Suprapubic skin (tissue), 4 donors: ENCODE measurements around the gene CSTA. TPM values are rescaled to one million over a fixed set of nuclear protein-coding genes. Genes with fewer than 3 reads are reported as not detected.

Experiments used
- DNase-seq, 2 donors: peaks; one replicate each; pipeline ENCODE4 v3.0.0-alpha.2; 2019; ENCODE audit warnings: low spot score in 2 of 2
- H3K27ac ChIP-seq: fragments of 200-600 bp; sonication (generic); one replicate; pipeline ENCODE4 v1.5.1; 2019
- H3K27me3 ChIP-seq: fragments of 200-600 bp; sonication (generic); one replicate; pipeline ENCODE4 v1.5.1; 2019
- H3K36me3 ChIP-seq: fragments of 200-600 bp; sonication (generic); one replicate; pipeline ENCODE4 v1.5.1; 2019
- H3K4me1 ChIP-seq: fragments of 200-600 bp; sonication (generic); one replicate; pipeline ENCODE4 v1.5.1; 2019
- H3K4me3 ChIP-seq: fragments of 200-600 bp; sonication (generic); one replicate; pipeline ENCODE4 v1.5.1; 2019; ENCODE audit warnings: mild to moderate bottlenecking
- H3K9me3 ChIP-seq: fragments of 200-600 bp; sonication (generic); one replicate; pipeline ENCODE4 v1.5.1; 2019
- EP300 ChIP-seq: sonication (generic); formaldehyde crosslinking; IDR thresholded peaks from one replicate; pipeline ENCODE4 v1.6.1; 2017; ENCODE audit warnings: antibody characterized with exemption
- POLR2A ChIP-seq, 2 donors: fragments of 450-650 bp; IDR thresholded peaks; one replicate each; pipeline ENCODE4 v1.6.1; 2017; ENCODE audit warnings: antibody characterized with exemption in 2 of 2, mild to moderate bottlenecking in 2 of 2, moderate library complexity in 2 of 2
- POLR2AphosphoS5 ChIP-seq, 3 donors: sonication (generic); formaldehyde crosslinking; IDR thresholded peaks; one replicate each; pipeline ENCODE4 v1.6.1; 2017; ENCODE audit warnings: antibody characterized with exemption in 3 of 3
- WGBS: methylation state at CpG from one replicate; pipeline ENCODE4 v1.1.5; 2018; 5-methylcytosine and 5-hydroxymethylcytosine counted together
- total RNA-seq, 4 donors: library from RNA; depleted of rRNA; stranded (reverse); fragments of >200 nt; gene quantifications; one replicate each; pipeline ENCODE4 v1.1.0, GENCODE V29; 2016
- TF ChIP-seq, protein P1 (sequence below), 2 donors: fragments of 200-600 bp in 1 of 2; fragments of 450-650 bp in 1 of 2; sonication (generic) in 1 of 2; IDR thresholded peaks; one replicate each; pipeline ENCODE4 v1.5.1; 2016 to 2019; ENCODE audit warnings: antibody characterized with exemption in 2 of 2, mild to moderate bottlenecking in 1 of 2, moderate library complexity in 1 of 2

Gene CSTA
- total RNA-seq, 4 donors from 2014 or later = 22.4 to 253 (median 192) TPM

DNA sequence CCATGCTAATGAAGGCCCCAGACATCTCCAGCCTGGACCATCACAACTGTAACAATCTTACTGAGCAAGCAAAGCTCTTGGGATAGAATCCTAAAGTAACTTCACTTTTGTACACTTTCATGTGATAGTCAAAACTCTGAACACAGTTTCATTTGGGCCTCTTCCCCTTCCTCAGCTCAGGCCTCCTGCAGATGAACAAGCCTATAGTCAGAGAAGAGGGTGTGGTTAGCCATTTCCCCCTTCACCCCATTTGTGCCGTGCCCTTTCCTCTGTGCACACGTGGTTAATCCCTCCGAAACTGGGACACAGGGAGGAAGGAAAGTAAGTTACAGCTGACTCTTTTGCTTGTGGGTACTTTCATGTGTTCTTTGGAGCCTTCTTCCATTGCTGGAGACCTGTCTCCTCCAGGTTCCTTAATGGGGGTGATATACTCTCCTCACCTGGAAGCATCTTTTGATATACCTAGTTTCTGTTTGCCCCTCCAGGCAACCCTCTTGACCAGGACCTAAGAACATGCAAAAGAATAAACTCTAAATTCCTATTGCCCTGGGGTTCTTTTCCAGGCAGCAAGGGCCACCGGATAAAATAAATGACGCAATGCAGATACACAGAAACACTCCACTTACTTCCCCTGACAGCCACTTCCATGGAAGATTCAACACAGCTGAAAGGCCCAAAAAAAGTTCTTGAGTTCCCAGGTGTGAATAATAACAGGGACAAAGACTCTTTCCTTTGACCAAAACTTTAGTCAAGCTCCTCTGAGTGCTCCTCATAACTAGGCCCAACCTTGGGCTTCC lies 29.6 kb upstream of the CSTA start:
- no peak for DNase-seq
- Histone ChIP-seq H3K27ac (peak overlapping the region; percentile 3), H3K4me1 (peaks cover 19% of the 10 kb centered on the region), H3K9me3 (no peaks in the 10 kb centered on the region), H3K4me3 (no peak overlapping the region), H3K36me3 (no peaks in the 10 kb centered on the region), H3K27me3 (no peaks in the 10 kb centered on the region)
- TF ChIP-seq, protein P1, sequence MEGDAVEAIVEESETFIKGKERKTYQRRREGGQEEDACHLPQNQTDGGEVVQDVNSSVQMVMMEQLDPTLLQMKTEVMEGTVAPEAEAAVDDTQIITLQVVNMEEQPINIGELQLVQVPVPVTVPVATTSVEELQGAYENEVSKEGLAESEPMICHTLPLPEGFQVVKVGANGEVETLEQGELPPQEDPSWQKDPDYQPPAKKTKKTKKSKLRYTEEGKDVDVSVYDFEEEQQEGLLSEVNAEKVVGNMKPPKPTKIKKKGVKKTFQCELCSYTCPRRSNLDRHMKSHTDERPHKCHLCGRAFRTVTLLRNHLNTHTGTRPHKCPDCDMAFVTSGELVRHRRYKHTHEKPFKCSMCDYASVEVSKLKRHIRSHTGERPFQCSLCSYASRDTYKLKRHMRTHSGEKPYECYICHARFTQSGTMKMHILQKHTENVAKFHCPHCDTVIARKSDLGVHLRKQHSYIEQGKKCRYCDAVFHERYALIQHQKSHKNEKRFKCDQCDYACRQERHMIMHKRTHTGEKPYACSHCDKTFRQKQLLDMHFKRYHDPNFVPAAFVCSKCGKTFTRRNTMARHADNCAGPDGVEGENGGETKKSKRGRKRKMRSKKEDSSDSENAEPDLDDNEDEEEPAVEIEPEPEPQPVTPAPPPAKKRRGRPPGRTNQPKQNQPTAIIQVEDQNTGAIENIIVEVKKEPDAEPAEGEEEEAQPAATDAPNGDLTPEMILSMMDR (IDR thresholded peaks at IDR 0.05) = no peak
- TF ChIP-seq POLR2A (IDR thresholded peaks at IDR 0.05) = no peak
- no peak for TF ChIP-seq POLR2AphosphoS5 (IDR thresholded peaks at IDR 0.05)
- TF ChIP-seq EP300 = no peak
- 57% methylated on average over 5 of the region's 5 CpGs for WGBS

DNA sequence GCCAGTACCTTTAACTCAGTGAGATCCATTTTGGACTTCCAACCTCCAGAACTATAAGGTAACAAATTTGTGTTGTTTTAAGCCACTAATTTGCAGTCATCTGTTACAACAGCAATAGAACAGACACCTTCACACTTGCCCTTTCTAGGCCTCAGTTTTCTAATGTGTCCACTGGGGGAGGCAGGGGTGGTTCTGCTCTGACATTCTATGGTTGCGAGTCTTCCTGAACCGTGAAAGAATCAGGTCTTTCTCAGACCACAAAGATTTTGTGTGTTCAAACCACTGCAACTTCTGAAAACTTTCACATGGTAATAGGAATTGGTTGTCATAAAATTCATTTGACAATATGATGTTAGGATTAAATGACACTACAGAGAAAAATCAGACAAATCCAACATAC lies 26.8 kb upstream of the CSTA start:
- Histone ChIP-seq H3K27ac (no peak overlapping the region), H3K4me1 (peaks cover 19% of the 10 kb centered on the region), H3K27me3 (no peaks in the 10 kb centered on the region), H3K9me3 (no peaks in the 10 kb centered on the region), H3K36me3 (no peaks in the 10 kb centered on the region), H3K4me3 (no peak overlapping the region)
- no peak for DNase-seq
- WGBS = 82% methylated on average over 2 of the region's 2 CpGs
- no peak for TF ChIP-seq POLR2AphosphoS5 (IDR thresholded peaks at IDR 0.05)
- TF ChIP-seq, protein P1 (IDR thresholded peaks at IDR 0.05) = no peak
- no peak for TF ChIP-seq POLR2A (IDR thresholded peaks at IDR 0.05)
- TF ChIP-seq EP300 = no peak

DNA sequence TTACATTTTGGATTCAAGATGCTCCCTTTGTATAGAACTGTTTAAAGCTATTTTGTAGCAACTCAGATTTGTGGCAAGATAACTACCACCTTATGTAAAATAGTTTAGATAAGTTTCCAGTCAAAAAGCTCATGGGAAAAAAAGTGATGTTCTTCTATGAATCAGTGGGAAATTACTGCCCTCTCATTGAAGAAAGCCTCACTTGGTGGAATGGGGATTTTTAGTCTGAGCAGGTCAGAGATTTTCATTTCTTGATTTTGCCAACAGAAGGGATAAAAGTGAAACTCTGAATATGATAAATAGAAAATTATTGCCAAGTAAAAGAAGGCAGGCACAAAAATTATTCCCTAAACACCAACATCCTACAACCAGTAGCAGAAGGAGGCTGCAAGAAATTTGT lies 25.8 kb upstream of the CSTA start:
- H3K9me3 ChIP-seq = no peaks in the 10 kb centered on the region
- H3K4me1 ChIP-seq = peaks cover 14% of the 10 kb centered on the region
- H3K27me3 ChIP-seq = no peaks in the 10 kb centered on the region
- H3K36me3 ChIP-seq = no peaks in the 10 kb centered on the region
- no peak for DNase-seq
- TF ChIP-seq, protein P1 (IDR thresholded peaks at IDR 0.05) = no peak
- no peak overlapping the region for H3K4me3 ChIP-seq
- H3K27ac ChIP-seq = no peak overlapping the region

DNA sequence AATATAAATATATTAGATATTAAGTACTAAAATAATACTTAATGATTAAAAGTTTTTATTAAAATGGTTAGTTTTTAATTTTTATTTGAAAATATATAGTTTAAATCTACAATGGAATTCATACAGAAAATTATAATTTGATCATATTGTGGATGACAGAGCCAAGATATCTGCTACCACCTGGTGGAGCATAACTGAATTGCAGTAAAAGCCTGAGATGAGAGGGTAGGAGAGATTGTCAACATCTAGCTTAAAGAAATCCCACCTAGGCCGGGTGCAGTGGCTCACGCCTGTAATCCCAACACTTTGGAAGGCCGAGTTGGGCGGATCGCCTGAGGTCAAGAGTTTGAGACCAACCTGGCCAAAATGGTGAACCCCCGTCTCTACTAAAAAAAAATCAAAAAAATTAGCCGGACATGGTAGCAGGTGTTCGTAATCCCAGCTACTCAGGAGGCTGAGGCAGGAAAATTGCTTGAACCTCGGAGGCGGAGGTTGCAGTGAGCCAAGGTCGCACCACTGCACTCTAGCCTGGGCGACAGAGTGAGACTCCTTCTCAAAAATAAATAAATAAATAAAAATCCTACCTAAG lies 25.1 kb upstream of the CSTA start:
- no peaks in the 10 kb centered on the region for H3K9me3 ChIP-seq
- no peaks in the 10 kb centered on the region for H3K36me3 ChIP-seq
- TF ChIP-seq POLR2A (IDR thresholded peaks at IDR 0.05) (no peak), EP300 (no peak)
- TF ChIP-seq, protein P1 (IDR thresholded peaks at IDR 0.05) = peak in 1 of 2 donors; percentile 20
- no peak for DNase-seq
- peaks cover 7% of the 10 kb centered on the region for H3K4me1 ChIP-seq
- H3K27me3 ChIP-seq = no peaks in the 10 kb centered on the region
- H3K4me3 ChIP-seq = no peak overlapping the region
- WGBS = 88% methylated on average over 12 of the region's 12 CpGs
- H3K27ac ChIP-seq = no peak overlapping the region

DNA sequence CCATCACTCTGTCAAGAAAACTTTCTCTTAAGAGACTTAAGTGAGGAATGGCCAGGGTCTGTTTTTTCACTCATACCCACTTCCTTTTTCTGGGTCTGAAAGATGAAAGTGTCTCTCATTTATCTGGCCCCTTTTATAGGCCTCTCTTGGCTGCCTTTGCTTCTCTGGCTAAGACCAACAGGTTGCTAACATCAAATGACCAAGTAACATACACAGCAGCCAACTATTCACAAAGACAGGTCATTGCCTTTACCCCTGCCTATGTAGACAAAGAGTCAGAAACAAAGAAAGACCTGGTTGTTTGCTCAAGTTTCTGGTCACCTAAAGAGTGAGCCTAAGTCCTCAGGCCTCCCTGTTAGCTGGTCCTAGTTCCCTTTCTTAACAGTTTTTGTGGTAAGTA lies 24.0 kb upstream of the CSTA start:
- no peaks in the 10 kb centered on the region for H3K9me3 ChIP-seq
- no peak for DNase-seq
- no peaks in the 10 kb centered on the region for H3K36me3 ChIP-seq
- TF ChIP-seq, protein P1 (IDR thresholded peaks at IDR 0.05) = no peak
- TF ChIP-seq POLR2AphosphoS5 (IDR thresholded peaks at IDR 0.05) (no peak), POLR2A (IDR thresholded peaks at IDR 0.05) (no peak), EP300 (no peak)
- H3K27me3 ChIP-seq = no peaks in the 10 kb centered on the region
- H3K4me1 ChIP-seq = peaks cover 4% of the 10 kb centered on the region
- no peak overlapping the region for H3K4me3 ChIP-seq
- H3K27ac ChIP-seq = no peak overlapping the region
